A549 (cell line): Measurements from ENCODE around the gene PDIA5.

Source experiments
- EP300 ChIP-seq, 2 experiments: fragments of >200 bp; sonication (Bioruptor Twin); formaldehyde crosslinking; IDR thresholded peaks; 2 replicates in 1 of 2; 3 replicates in 1 of 2; pipeline ENCODE4 v1.6.1; 2016 to 2017
- ESRRA ChIP-seq: fragments of 150-350 bp; IDR thresholded peaks from 2 replicates; pipeline ENCODE4 v1.6.1; 2014; ENCODE audit warnings: mild to moderate bottlenecking, low read length, borderline replicate concordance
- FOSL2 ChIP-seq, 2 experiments: fragments of 450-650 bp in 1 of 2; fragments of >200 bp in 1 of 2; sonication (Bioruptor Twin) in 1 of 2; formaldehyde crosslinking; IDR thresholded peaks; 2 replicates each; pipeline versions ENCODE4 v1.5.0 to v1.6.1; 2016 to 2020; ENCODE audit warnings: mild to moderate bottlenecking in 1 of 2, moderate library complexity in 1 of 2
- NR3C1 ChIP-seq: fragments of >200 bp; sonication (Bioruptor Twin); formaldehyde crosslinking; IDR thresholded peaks from 3 replicates; pipeline ENCODE4 v1.6.1; 2017
- PHF8 ChIP-seq: fragments of 200-600 bp; sonication (generic); IDR thresholded peaks from 2 replicates; pipeline ENCODE4 v1.6.1; 2016; ENCODE audit warnings: low read depth, mild to moderate bottlenecking, antibody characterized with exemption, moderate library complexity, borderline replicate concordance
- POLR2A ChIP-seq: IDR thresholded peaks from 2 replicates; pipeline ENCODE4 v1.6.1; 2012; ENCODE audit warnings: mild to moderate bottlenecking, low read length
- SREBF2 ChIP-seq: fragments of 450-650 bp; IDR thresholded peaks from 2 replicates; pipeline ENCODE4 v1.6.1; 2014; ENCODE audit warnings: mild to moderate bottlenecking, moderate library complexity
- TF ChIP-seq, protein P1 (sequence below): fragments of >200 bp; sonication (Bioruptor Twin); formaldehyde crosslinking; IDR thresholded peaks from 3 replicates; pipeline ENCODE4 v1.5.1; 2016
- TF ChIP-seq, protein P2 (sequence below): IDR thresholded peaks from 2 replicates; pipeline ENCODE4 v1.6.1; 2012

DNA sequence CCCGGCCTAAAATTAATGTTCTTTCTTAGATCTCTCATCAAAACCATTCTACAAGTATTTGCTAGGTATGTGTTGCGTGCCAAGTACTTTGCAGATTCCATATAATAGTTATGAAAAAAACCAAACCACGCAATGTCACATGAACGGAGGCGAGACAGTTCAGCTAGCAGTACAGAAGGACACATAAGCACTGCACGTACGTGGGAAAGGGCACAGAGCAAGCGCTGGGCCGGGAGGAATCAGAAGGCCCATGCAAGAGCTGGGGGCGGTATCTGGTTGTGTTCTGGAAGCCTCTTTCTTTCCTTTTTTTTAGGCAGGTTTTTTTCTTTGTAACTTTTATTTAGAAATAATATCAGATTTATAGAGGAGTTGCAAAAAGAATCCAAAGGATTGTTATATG is 11.3 kb downstream of the PDIA5 start:
- TF ChIP-seq POLR2A (no peak), PHF8 (no peak), ESRRA (no peak), SREBF2 (no peak), FOSL2 (IDR thresholded peaks at IDR 0.05) (no peak), FOSL2 (CRISPR knock-in tag; IDR thresholded peaks at IDR 0.05) (no peak), EP300 (IDR thresholded peaks at IDR 0.05) (no peak), NR3C1 (no peak)
- TF ChIP-seq, protein P1, sequence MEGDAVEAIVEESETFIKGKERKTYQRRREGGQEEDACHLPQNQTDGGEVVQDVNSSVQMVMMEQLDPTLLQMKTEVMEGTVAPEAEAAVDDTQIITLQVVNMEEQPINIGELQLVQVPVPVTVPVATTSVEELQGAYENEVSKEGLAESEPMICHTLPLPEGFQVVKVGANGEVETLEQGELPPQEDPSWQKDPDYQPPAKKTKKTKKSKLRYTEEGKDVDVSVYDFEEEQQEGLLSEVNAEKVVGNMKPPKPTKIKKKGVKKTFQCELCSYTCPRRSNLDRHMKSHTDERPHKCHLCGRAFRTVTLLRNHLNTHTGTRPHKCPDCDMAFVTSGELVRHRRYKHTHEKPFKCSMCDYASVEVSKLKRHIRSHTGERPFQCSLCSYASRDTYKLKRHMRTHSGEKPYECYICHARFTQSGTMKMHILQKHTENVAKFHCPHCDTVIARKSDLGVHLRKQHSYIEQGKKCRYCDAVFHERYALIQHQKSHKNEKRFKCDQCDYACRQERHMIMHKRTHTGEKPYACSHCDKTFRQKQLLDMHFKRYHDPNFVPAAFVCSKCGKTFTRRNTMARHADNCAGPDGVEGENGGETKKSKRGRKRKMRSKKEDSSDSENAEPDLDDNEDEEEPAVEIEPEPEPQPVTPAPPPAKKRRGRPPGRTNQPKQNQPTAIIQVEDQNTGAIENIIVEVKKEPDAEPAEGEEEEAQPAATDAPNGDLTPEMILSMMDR, result no peak
- TF ChIP-seq, protein P2, sequence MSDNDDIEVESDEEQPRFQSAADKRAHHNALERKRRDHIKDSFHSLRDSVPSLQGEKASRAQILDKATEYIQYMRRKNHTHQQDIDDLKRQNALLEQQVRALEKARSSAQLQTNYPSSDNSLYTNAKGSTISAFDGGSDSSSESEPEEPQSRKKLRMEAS, result no peak
